Progenitor cell of endocrine pancreas (in vitro differentiated cells): ENCODE data around the gene RMI1. TPM values are rescaled to one million over a fixed set of nuclear protein-coding genes. Genes with fewer than 3 reads are reported as not detected.
"Not testable (repeated sequence)": the region's sequence is repeated elsewhere in the genome, so short reads cannot be mapped to it uniquely, and the experiment has no call there.

Source experiments
- DNase-seq: peaks from one replicate; pipeline ENCODE4 v3.0.0; 2021; ENCODE audit warnings: low spot score; ENCODE audit not compliant: unreplicated experiment
- H3K27ac Mint-ChIP-seq: 2 replicates; pipeline ENCODE4 v1.8.0; 2021; ENCODE audit warnings: mild to moderate bottlenecking, moderate library complexity, mixed read lengths
- H3K27me3 Mint-ChIP-seq: 2 replicates; pipeline ENCODE4 v1.8.0; 2021; ENCODE audit warnings: mixed read lengths
- H3K36me3 Mint-ChIP-seq: 2 replicates; pipeline ENCODE4 v1.8.0; 2022; ENCODE audit warnings: mixed read lengths; ENCODE audit not compliant: insufficient read depth
- H3K4me1 Mint-ChIP-seq: 2 replicates; pipeline ENCODE4 v1.8.0; 2021; ENCODE audit warnings: low read depth, mixed read lengths
- H3K4me3 Mint-ChIP-seq: 2 replicates; pipeline ENCODE4 v1.8.0; 2021; ENCODE audit warnings: low read depth, mild to moderate bottlenecking, moderate library complexity, mixed read lengths
- H3K9me3 Mint-ChIP-seq: 2 replicates; pipeline ENCODE4 v1.8.0; 2021; ENCODE audit warnings: low read depth, mixed read lengths
- CTCF ChIP-seq: fragments of 200-600 bp; sonication (generic); IDR thresholded peaks from one replicate; pipeline ENCODE4 v1.5.0; 2021; ENCODE audit warnings: antibody characterized with exemption, mild to moderate bottlenecking; ENCODE audit not compliant: unreplicated experiment
- microRNA-seq: library from miRNA; unstranded; fragments of <30 nt; microRNA quantifications from one replicate; pipeline ENCODE4 v1.1.0, GENCODE V29; 2020; ENCODE audit warnings: borderline number of aligned reads; ENCODE audit not compliant: unreplicated experiment
- total RNA-seq: library from RNA; stranded (reverse); gene quantifications from 2 replicates; pipeline ENCODE4 v1.2.1, GENCODE V29; 2021

Gene RMI1
- total RNA-seq, 1 donor from 2014 or later = 19.0 TPM

- no peak overlapping the region for H3K4me3 Mint-ChIP-seq
- no peaks in the 10 kb centered on the region for H3K9me3 Mint-ChIP-seq
- no peak for TF ChIP-seq CTCF
- DNase-seq = no peak
- H3K27me3 Mint-ChIP-seq = no peaks in the 10 kb centered on the region
- H3K36me3 Mint-ChIP-seq = no peaks in the 10 kb centered on the region
- H3K27ac Mint-ChIP-seq = no peak overlapping the region
- H3K4me1 Mint-ChIP-seq = no peaks in the 10 kb centered on the region
These were observed 50.9 kb downstream of the RMI1 start for GRCh38 chr9:84031534-84031933.

GRCh38 chr9:84041857-84042256 lies 61.3 kb downstream of the RMI1 start:
- peaks cover 15% of the 10 kb centered on the region for H3K9me3 Mint-ChIP-seq
- DNase-seq, H3K27me3 Mint-ChIP-seq, H3K4me3 Mint-ChIP-seq, H3K4me1 Mint-ChIP-seq, H3K36me3 Mint-ChIP-seq, H3K27ac Mint-ChIP-seq: not testable (repeated sequence)

- H3K27me3 Mint-ChIP-seq = no peaks in the 10 kb centered on the region
- no peak for DNase-seq
- H3K4me1 Mint-ChIP-seq = no peaks in the 10 kb centered on the region
- no peak overlapping the region for H3K4me3 Mint-ChIP-seq
- H3K27ac Mint-ChIP-seq = no peak overlapping the region
- peaks cover 3% of the 10 kb centered on the region for H3K36me3 Mint-ChIP-seq
- H3K9me3 Mint-ChIP-seq = peaks cover 10% of the 10 kb centered on the region
- TF ChIP-seq CTCF = no peak
These were observed 65.0 kb downstream of the RMI1 start for GRCh38 chr9:84045481-84046097.

Small RNA genes within 50 kb of the gene (microRNA-seq; reads per million reads assigned to microRNA genes)
- 431 reads per million, percentile 71 among the genes with 10 or more reads in this experiment for gene MIR7-1

Other genes starting within 250 kb of the RMI1 start
- 22.0 and 22.9 TPM in 2 replicates for gene GKAP1, start 163.0 kb upstream of the RMI1 start, total RNA-seq
- 22.5 and 24.6 TPM in 2 replicates for gene KIF27, start 59.4 kb upstream of the RMI1 start, total RNA-seq
- 716 and 720 TPM in 2 replicates for gene HNRNPK, start 590 bp upstream of the RMI1 start, total RNA-seq